GM18507 (cell line): ENCODE data around the gene FYTTD1.

ENCODE experiments used
- DNase-seq: peaks from one replicate; pipeline ENCODE4 v3.0.0; 2011; ENCODE audit warnings: low read depth; ENCODE audit not compliant: insufficient read length; ENCODE audit errors: extremely low spot score
- FAIRE-seq: peaks from 2 replicates; lab custom pipeline; 2011; peaks lifted over from hg19 to GRCh38; lab: Jason Lieb, UNC

FYTTD1 gene

GRCh38 chr3:197736491-197737318 is 13.0 kb upstream of the FYTTD1 start, which contains the start of gene RUBCN:
Gene RUBCN, minus strand, starts transcription at chr3:197736904. Its CDS starts 185 bp downstream, at chr3:197736719.
- FAIRE-seq (peak; percentile 96), DNase-seq (peak; percentile 79)

GRCh38 chr3:197737319-197737649 is 12.4 kb upstream of the FYTTD1 start:
- DNase-seq (no peak), FAIRE-seq (no peak)

- FAIRE-seq: no peak
These were observed 11.8 kb upstream of the FYTTD1 start for GRCh38 chr3:197737749-197738462.

GRCh38 chr3:197742787-197743186 is 6.9 kb upstream of the FYTTD1 start:
- no peak for DNase-seq

More at GRCh38 chr3:197737749-197738462, 11.8 kb upstream of the FYTTD1 start:
- DNase-seq: no peak

GRCh38 chr3:197746209-197746608 is 3.5 kb upstream of the FYTTD1 start:
- DNase-seq (no peak), FAIRE-seq (no peak)

More at GRCh38 chr3:197742787-197743186, 6.9 kb upstream of the FYTTD1 start:
- no peak for FAIRE-seq

- no peak for DNase-seq
- FAIRE-seq: no peak
These were observed 2.9 kb upstream of the FYTTD1 start for GRCh38 chr3:197746801-197747237.

- DNase-seq: no peak
- FAIRE-seq: no peak
These were observed 927 bp upstream of the FYTTD1 start for GRCh38 chr3:197748597-197749314.

GRCh38 chr3:197749315-197749600 is 425 bp upstream of the FYTTD1 start:
- no peak for DNase-seq
- FAIRE-seq: no peak

- peak; percentile 50 for DNase-seq
- peak; percentile 50 for FAIRE-seq
These were observed 731 bp downstream of the FYTTD1 start for GRCh38 chr3:197750396-197750831.

- FAIRE-seq: peak; percentile 56
- no peak for DNase-seq
These were observed 1.4 kb downstream of the FYTTD1 start for GRCh38 chr3:197750858-197751737.

GRCh38 chr3:197752107-197752506 is 2.4 kb downstream of the FYTTD1 start:
- no peak for FAIRE-seq
- DNase-seq: no peak

- no peak for FAIRE-seq
- DNase-seq: no peak
These were observed 3.6 kb downstream of the FYTTD1 start for GRCh38 chr3:197753263-197753662.

GRCh38 chr3:197756704-197757103 is 7.0 kb downstream of the FYTTD1 start:
- DNase-seq: no peak

GRCh38 chr3:197758512-197758911 is 8.8 kb downstream of the FYTTD1 start:
- DNase-seq (no peak), FAIRE-seq (no peak)

More at GRCh38 chr3:197756704-197757103, 7.0 kb downstream of the FYTTD1 start:
- no peak for FAIRE-seq

GRCh38 chr3:197761784-197762183 is 12.1 kb downstream of the FYTTD1 start:
- DNase-seq: no peak
- FAIRE-seq: no peak

GRCh38 chr3:197775317-197775716 is 25.6 kb downstream of the FYTTD1 start:
- DNase-seq (no peak), FAIRE-seq (no peak)

GRCh38 chr3:197782230-197782629 is 32.5 kb downstream of the FYTTD1 start:
- DNase-seq (no peak), FAIRE-seq (peak; percentile 78)

GRCh38 chr3:197784019-197784585 is 34.4 kb downstream of the FYTTD1 start:
- no peak for DNase-seq
- FAIRE-seq: peak; percentile 49

- no peak for DNase-seq
- FAIRE-seq: no peak
These were observed 37.7 kb downstream of the FYTTD1 start for GRCh38 chr3:197787412-197787811.
